ENCODE results near the gene CARHSP1.

GRCh38 chr16:8880839-8881510 is 12.2 kb upstream of the CARHSP1 start:
- TF ChIP-seq CTCF (IDR thresholded peaks at IDR 0.05), result no peak
- TF ChIP-seq POLR2A (IDR thresholded peaks at IDR 0.05), result no peak
